NCI-H748 treated with DMSO at 0.1 percent for 48 hours (cell line): ENCODE results near the gene ZNF70.
A peak's percentile ranks its signal among the peaks of the same experiment; 100 is the strongest.

Experiments used
- DNase-seq: peaks from one replicate; lab custom pipeline; 2025; lab: John Stamatoyannopoulos, UW

Gene ZNF70

GRCh38 chr22:23779083-23779482, 28.2 kb upstream of the ZNF70 start:
- DNase-seq, result no peak

GRCh38 chr22:23778577-23778900, 27.6 kb upstream of the ZNF70 start:
- no peak for DNase-seq

GRCh38 chr22:23777776-23778576, 27.1 kb upstream of the ZNF70 start:
- DNase-seq, result no peak

GRCh38 chr22:23775779-23776375, 25.0 kb upstream of the ZNF70 start:
- no peak for DNase-seq

GRCh38 chr22:23774922-23775436, 24.1 kb upstream of the ZNF70 start:
- DNase-seq, result no peak

- no peak for DNase-seq
Measured at GRCh38 chr22:23774114-23774921, 23.4 kb upstream of the ZNF70 start.

- DNase-seq, result no peak
Measured at GRCh38 chr22:23773483-23774113, 22.7 kb upstream of the ZNF70 start.

- DNase-seq, result peak; percentile 28
Measured at GRCh38 chr22:23772649-23773473, 21.9 kb upstream of the ZNF70 start, which contains the start of gene MMP11. MMP11 (plus strand) TSS chr22:23772849; CDS start chr22:23772871, 22 bp downstream.

- no peak for DNase-seq
Measured at GRCh38 chr22:23772315-23772648, 21.4 kb upstream of the ZNF70 start.

- no peak for DNase-seq
Measured at GRCh38 chr22:23769321-23769965, 18.5 kb upstream of the ZNF70 start.

GRCh38 chr22:23767673-23768548, 17.0 kb upstream of the ZNF70 start, which contains the start of gene CHCHD10:
CHCHD10 (minus strand) TSS chr22:23767972; CDS start chr22:23767874, 98 bp downstream.
- DNase-seq, result peak; percentile 42

GRCh38 chr22:23767303-23767672, 16.4 kb upstream of the ZNF70 start:
- DNase-seq, result no peak

GRCh38 chr22:23764899-23765881, 14.3 kb upstream of the ZNF70 start:
- DNase-seq, result no peak

GRCh38 chr22:23763954-23764353, 13.0 kb upstream of the ZNF70 start:
- DNase-seq, result no peak

- DNase-seq, result no peak
Measured at GRCh38 chr22:23763579-23763945, 12.7 kb upstream of the ZNF70 start.

GRCh38 chr22:23762842-23763578, 12.1 kb upstream of the ZNF70 start, which contains the start of gene C22orf15:
C22orf15 (plus strand) TSS chr22:23762990; CDS start chr22:23763307, 317 bp downstream.
- no peak for DNase-seq

- no peak for DNase-seq
Measured at GRCh38 chr22:23760056-23760455, 9.1 kb upstream of the ZNF70 start.

- no peak for DNase-seq
Measured at GRCh38 chr22:23759566-23759965, 8.7 kb upstream of the ZNF70 start.
